GM21390 (cell line): ENCODE data around the gene KCNMB2.
A peak's percentile ranks its signal among the peaks of the same experiment; 100 is the strongest.
"Not testable (repeated sequence)": the region's sequence is repeated elsewhere in the genome, so short reads cannot be mapped to it uniquely, and the experiment has no call there.

Source experiments
- ATAC-seq: cut with Tn5 transposase; IDR thresholded peaks from one replicate; pipeline ENCODE4 v1.9.1; 2021; ENCODE audit not compliant: unreplicated experiment

Gene KCNMB2

GRCh38 chr3:178518660-178519396 is 17.4 kb upstream of the KCNMB2 start:
- peak; percentile 83 for ATAC-seq

- ATAC-seq = no peak
Observed at GRCh38 chr3:178519701-178520100, 16.5 kb upstream of the KCNMB2 start.

- no peak for ATAC-seq
Observed at GRCh38 chr3:178520451-178520850, 15.8 kb upstream of the KCNMB2 start.

- no peak for ATAC-seq
Observed at GRCh38 chr3:178522200-178523052, 13.8 kb upstream of the KCNMB2 start.

- no peak for ATAC-seq
Observed at GRCh38 chr3:178525251-178525650, 11.0 kb upstream of the KCNMB2 start.

GRCh38 chr3:178526291-178526690 is 9.9 kb upstream of the KCNMB2 start:
- ATAC-seq = no peak

GRCh38 chr3:178527981-178528380 is 8.3 kb upstream of the KCNMB2 start:
- no peak for ATAC-seq

- ATAC-seq = no peak
Observed at GRCh38 chr3:178529606-178530225, 6.5 kb upstream of the KCNMB2 start.

GRCh38 chr3:178532476-178532875 is 3.8 kb upstream of the KCNMB2 start:
- ATAC-seq = no peak

GRCh38 chr3:178537122-178537705 is 978 bp downstream of the KCNMB2 start:
- ATAC-seq = no peak

GRCh38 chr3:178538056-178538455 is 1.8 kb downstream of the KCNMB2 start:
- no peak for ATAC-seq

GRCh38 chr3:178540184-178540583 is 3.9 kb downstream of the KCNMB2 start:
- ATAC-seq = no peak

- no peak for ATAC-seq
Observed at GRCh38 chr3:178545337-178545736, 9.1 kb downstream of the KCNMB2 start.

GRCh38 chr3:178546079-178546478 is 9.8 kb downstream of the KCNMB2 start:
- peak; percentile 72 for ATAC-seq

- not testable (repeated sequence) for ATAC-seq
Observed at GRCh38 chr3:178549426-178549825, 13.2 kb downstream of the KCNMB2 start.

GRCh38 chr3:178551916-178552321 is 15.7 kb downstream of the KCNMB2 start:
- no peak for ATAC-seq

- peak; percentile 56 for ATAC-seq
Observed at GRCh38 chr3:178558637-178559036, 22.4 kb downstream of the KCNMB2 start.

GRCh38 chr3:178560759-178561158 is 24.5 kb downstream of the KCNMB2 start:
- ATAC-seq = no peak

- ATAC-seq = no peak
Observed at GRCh38 chr3:178561239-178561638, 25.0 kb downstream of the KCNMB2 start.

- ATAC-seq = no peak
Observed at GRCh38 chr3:178562143-178562946, 26.1 kb downstream of the KCNMB2 start.

- ATAC-seq = no peak
Observed at GRCh38 chr3:178562947-178563232, 26.7 kb downstream of the KCNMB2 start.
